Lower lobe of right lung (tissue), 2 donors: ENCODE data around the gene PLA2G15. TPM values are rescaled to one million over a fixed set of nuclear protein-coding genes. Genes with fewer than 3 reads are reported as not detected.
A peak's percentile ranks its signal among the peaks of the same experiment; 100 is the strongest.

ENCODE experiments used
- ATAC-seq, 2 donors: fragments of 200-7000 bp; cut with Tn5 transposase; one replicate each; pipeline ENCODE4 v1.9.1; 2020 to 2022; ENCODE audit warnings: mild to moderate bottlenecking in 2 of 2, moderate library complexity in 2 of 2
- DNase-seq: peaks from one replicate; pipeline ENCODE4 v3.0.0-alpha.2; 2020
- H3K27ac ChIP-seq: fragments of 200-600 bp; one replicate; pipeline ENCODE4 v1.8.0; 2022
- H3K27me3 ChIP-seq: fragments of 200-600 bp; one replicate; pipeline ENCODE4 v1.8.0; 2022; ENCODE audit warnings: low read depth
- H3K36me3 ChIP-seq: fragments of 200-600 bp; one replicate; pipeline ENCODE4 v1.8.0; 2022; ENCODE audit warnings: mild to moderate bottlenecking
- H3K4me1 ChIP-seq: fragments of 200-600 bp; one replicate; pipeline ENCODE4 v1.8.0; 2022
- H3K4me3 ChIP-seq: fragments of 200-600 bp; one replicate; pipeline ENCODE4 v1.8.0; 2022; ENCODE audit warnings: mild to moderate bottlenecking
- H3K9me3 ChIP-seq: fragments of 200-600 bp; one replicate; pipeline ENCODE4 v1.8.0; 2022
- CTCF ChIP-seq: fragments of 200-600 bp; IDR thresholded peaks from one replicate; pipeline ENCODE4 v1.8.0; 2022; ENCODE audit warnings: antibody characterized with exemption, mild to moderate bottlenecking
- intact Hi-C: fragments of 100-400 bp; cut with DNase I; formaldehyde crosslinking; loops from one replicate; pipeline ENCODE4 v1.11.0; 2022
- microRNA-seq: library from miRNA; unstranded; fragments of <30 nt; microRNA quantifications from one replicate; pipeline ENCODE4 v1.2.0, GENCODE V29; 2020; ENCODE audit warnings: borderline number of aligned reads
- total RNA-seq: library from RNA; stranded (reverse); fragmentation: NEBNext Ultra II Directional; extraction: Animal tissue kit (Norgen Biotek cat#: 25700); gene quantifications from one replicate; pipeline ENCODE4 v1.2.1, GENCODE V29; 2021
- donor health status: DM: no; HTN: yes; CAD: no; lungs with severe emphysema.

PLA2G15 gene
- total RNA-seq, 1 donor from 2014 or later = 45.1 TPM

GRCh38 chr16:68310437-68310773 lies 65.2 kb downstream of the PLA2G15 start:
- peaks cover 46% of the 10 kb centered on the region for H3K4me1 ChIP-seq
- H3K27me3 ChIP-seq = no peaks in the 10 kb centered on the region
- intact Hi-C loops = no loop called here
- TF ChIP-seq CTCF = no peak
- H3K4me3 ChIP-seq = peak overlapping the region; percentile 98
- peak overlapping the region; percentile 86 for H3K27ac ChIP-seq
- H3K9me3 ChIP-seq = no peaks in the 10 kb centered on the region
- ATAC-seq (peak; percentile 60 to 67), DNase-seq (no peak)
- peaks cover 40% of the 10 kb centered on the region for H3K36me3 ChIP-seq

Small RNA genes within 50 kb of the gene (microRNA-seq; reads per million reads assigned to microRNA genes)
- not detected for gene MIR6773

Other genes starting within 250 kb of the PLA2G15 start
- gene DPEP2, start 245.9 kb upstream of the PLA2G15 start, total RNA-seq = 29.5 TPM
- gene DPEP2NB, start 229.5 kb upstream of the PLA2G15 start, total RNA-seq = not detected
- gene DDX28, start 222.1 kb upstream of the PLA2G15 start, total RNA-seq = 9.9 TPM
- gene DUS2, start 222.1 kb upstream of the PLA2G15 start, total RNA-seq = 15.1 TPM
- 61.6 TPM for gene NFATC3, start 160.0 kb upstream of the PLA2G15 start, total RNA-seq
- 64.5 TPM for gene ESRP2, start 9.2 kb upstream of the PLA2G15 start, total RNA-seq
- gene SLC7A6, start 19.2 kb downstream of the PLA2G15 start, total RNA-seq = 47.1 TPM
- 16.8 TPM for gene SLC7A6OS, start 65.6 kb downstream of the PLA2G15 start, total RNA-seq
- 36.1 TPM for gene PRMT7, start 65.6 kb downstream of the PLA2G15 start, total RNA-seq
- gene SMPD3, start 203.1 kb downstream of the PLA2G15 start, total RNA-seq = 3.6 TPM